NCI-H1436 treated with DMSO at 0.1 percent for 48 hours (cell line): ENCODE data around the gene LSM14B.

Experiments
- DNase-seq: peaks from one replicate; lab custom pipeline; 2025; lab: John Stamatoyannopoulos, UW

Gene LSM14B

DNA sequence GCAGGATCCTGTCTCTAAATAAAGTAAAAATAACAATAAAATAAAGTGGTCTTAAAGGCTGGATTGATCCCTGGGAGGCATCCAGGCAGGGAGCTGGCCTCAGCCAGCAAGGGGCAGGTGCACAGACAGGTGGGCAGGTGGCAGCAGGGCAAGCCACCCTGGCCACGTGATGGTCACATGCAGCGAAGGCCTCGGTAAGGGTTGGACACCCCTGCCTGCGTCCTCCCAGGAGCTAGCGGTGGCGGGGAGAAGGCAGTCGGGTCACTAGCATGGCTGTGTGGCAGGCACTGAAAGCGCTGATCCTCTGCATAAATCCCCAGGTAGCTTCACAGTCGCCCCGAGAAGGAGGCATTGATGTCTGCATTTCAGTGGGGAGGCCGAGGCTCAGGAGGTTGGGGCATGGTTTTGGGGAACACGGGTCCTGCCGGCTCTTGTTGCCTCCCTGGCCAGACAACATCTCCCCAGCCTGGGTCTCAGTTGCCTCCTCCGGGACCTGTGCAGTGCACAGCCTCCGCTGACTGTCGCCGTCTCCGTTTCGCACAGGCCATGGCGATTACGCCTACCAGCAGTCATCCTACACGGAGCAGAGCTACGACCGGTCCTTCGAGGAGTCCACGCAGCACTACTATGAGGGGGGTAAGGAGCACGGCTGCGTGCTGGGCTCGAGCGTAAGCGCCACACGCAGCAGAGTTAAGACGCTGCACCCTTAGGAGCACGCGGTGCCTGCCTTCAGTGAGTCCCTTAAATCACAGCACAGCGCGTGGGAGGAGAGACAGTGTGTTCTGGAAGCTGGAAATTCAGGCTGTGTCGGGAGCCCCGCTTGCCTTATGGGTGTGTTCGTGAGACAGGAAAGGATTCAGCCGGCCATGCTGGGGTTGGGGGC, 42.8 kb downstream of the LSM14B start:
- DNase-seq: no peak

DNA sequence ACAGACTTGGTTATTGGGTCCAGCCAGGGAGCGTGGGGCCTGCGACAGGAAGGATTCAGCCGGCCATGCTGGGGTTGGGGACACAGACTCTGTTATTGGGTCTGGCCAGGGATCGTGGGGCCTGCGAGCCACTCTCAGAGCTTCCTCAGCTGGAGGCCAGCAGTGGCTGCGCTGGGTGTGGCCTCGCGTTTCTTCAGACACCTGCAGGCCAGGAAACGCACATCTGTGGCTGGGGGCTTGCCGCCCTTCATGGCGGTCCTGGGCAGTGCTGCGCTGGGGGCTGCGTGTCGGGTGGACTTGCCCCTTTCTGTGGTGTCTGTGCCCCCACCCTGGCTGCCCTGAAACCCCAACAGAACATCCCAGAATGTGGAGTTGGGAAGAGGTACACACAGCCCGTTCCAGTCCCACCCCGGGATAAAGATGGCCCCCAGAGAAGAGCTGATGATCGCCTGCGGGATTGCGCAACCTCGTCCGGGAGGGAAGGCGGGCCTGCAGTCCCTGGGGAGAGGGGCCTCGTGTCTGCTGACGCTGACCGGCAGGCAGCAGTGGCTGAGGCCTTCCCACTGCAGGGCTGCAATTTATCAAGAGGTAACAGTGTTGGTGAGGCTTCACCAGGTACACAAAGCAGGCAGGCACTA, 43.6 kb downstream of the LSM14B start:
- no peak for DNase-seq

DNA sequence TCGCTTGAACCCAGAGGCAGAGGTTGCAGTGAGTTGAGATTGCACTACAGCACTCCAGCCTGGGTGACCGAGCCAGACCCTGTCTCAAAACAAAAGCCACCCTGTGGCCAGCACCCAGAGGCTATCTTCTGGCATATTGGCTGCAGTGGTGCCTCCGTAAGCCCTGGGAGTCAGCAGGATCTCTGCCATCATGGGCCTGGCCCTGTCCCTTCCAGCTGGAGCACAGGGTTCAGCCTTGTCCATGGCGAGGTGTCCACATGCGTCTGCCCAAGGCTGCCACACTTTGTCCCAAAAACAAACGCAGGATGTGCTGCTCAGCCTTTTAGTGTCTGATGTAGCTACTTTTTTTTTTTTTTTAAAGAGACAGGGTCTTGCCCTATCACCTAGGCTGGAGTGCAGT, 45.2 kb downstream of the LSM14B start:
- DNase-seq: no peak

DNA sequence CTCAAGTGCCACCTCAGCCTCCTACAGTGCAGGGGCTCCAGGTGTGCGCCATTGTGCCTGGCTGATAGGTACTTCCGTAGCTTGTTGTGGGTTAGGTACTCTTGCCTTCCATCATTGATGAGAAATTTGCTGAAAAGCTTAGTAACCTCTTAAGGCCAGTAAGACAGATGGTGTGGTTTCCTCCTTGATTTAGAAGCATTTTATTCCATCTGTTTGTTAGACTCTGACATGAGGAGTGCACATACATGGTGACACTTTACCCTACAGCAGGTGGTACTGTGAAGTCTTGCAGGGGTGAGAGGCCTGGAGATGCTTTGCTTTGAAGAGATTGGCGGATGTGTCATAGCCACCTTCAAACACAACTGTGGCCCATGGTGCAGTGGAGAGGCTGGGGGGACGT, 45.8 kb downstream of the LSM14B start:
- no peak for DNase-seq

GRCh38 chr20:62168890-62169435, 46.7 kb downstream of the LSM14B start:
- no peak for DNase-seq

DNA sequence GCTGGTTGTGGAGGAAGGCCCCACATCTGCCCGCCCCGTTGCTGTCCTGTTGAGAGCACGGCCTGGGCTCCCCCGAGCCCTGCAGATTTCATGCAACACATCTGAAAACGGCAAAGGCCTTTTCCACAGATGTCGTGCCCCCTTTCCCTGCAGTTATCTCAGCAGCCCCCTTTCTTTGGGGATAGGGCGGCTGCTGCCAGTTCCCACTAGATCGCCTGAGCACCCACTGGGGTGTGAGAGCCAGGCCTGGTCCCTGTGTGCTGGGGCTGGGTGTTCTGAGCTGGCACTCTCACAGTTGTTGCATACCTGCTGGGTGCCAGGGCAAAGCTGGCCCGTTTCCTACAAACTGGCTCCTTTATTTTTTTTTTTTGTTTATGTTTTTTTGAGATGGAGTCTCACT, 48.3 kb downstream of the LSM14B start:
- DNase-seq: no peak

DNA sequence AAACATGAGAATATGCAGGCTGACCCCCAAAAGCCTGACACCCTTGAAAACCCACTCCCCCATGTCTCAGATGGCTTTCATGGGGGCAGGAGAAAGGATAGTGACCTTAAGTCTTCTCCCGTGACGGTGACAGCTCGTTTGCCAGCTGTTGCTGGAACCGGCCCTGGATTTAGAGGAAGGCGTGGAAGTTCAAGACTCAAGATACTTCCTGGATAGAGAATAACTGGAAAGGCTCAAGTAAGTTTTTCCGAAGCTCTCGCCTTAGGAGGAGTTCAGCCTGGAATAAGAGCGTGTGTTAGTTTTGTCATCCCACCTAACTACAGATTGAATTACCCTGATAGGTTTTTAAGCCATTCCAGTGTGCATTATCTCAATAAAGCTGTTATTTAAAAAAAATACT, 49.0 kb downstream of the LSM14B start:
- DNase-seq: no peak

DNA sequence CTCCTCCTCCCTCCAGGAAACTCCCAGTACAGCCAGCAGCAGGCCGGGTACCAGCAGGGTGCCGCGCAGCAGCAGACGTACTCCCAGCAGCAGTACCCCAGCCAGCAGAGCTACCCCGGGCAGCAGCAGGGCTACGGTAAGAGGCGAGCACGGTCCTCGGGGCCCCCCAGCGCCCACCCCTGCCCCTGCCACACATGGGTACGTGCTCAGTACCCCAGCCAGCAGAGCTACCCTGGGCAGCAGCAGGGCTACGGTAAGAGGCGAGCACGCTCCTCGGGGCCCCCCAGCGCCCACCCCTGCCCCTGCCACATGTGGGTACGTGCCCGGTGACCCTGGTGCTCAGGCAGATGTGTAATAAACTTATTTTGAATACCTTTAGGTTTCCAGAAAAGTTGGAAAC, 50.4 kb downstream of the LSM14B start:
- DNase-seq: no peak

DNA sequence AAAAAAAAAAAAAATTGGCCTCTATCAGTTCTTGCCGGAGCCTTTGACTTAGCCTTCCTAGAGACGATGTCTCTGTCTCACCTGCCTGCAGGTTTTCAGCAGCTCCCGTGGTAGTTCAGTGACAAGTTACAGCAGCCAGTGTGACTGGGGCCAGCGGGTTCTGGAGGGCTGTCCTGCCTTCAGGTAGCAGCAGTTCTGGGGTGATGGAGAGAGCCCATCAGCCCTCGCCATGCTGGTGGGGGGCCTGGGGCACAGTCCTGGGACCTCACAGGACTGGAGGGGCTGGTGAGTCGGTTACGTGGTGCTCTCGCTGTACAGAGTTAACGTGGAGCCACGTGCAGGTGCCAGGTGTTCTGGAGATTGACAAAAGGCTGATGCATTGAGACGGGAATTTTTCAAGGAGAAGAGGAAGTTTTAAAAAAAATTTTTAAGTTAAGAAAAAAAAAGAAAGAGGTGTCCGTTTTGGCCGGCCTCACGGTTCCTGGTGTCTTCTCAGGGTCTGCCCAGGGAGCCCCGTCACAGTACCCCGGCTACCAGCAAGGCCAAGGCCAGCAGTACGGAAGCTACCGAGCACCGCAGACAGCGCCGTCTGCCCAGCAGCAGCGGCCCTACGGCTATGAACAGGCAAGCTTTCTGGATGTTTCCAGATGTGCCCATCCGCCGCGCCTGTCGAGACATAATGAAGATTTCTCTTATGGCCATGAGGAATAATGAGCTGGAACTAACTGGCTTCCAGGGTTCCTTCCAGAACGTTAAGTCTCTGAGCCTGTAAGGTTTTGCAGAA, 51.9 kb downstream of the LSM14B start:
- DNase-seq: no peak

GRCh38 chr20:62174870-62175624, 52.8 kb downstream of the LSM14B start:
- DNase-seq: no peak

DNA sequence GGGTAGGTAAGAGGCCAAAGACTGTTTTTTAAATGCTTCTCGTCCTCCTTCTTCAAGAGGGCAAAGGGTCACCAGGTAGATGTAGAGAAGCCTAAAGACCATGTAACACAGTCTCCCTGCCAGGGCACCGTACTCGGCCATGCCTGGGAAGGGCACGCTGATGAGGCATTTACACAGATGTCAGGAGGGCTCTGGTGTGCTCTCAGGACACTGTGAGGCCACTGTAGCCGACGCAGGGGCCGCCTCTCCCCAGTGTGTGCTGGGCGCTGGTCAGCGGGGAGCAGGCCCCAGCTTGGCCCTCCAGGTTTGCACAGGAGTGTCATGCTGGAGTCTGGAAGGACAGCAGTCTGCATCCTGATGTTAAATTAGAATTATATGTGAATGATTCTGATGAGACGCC, 53.4 kb downstream of the LSM14B start:
- DNase-seq: no peak

DNA sequence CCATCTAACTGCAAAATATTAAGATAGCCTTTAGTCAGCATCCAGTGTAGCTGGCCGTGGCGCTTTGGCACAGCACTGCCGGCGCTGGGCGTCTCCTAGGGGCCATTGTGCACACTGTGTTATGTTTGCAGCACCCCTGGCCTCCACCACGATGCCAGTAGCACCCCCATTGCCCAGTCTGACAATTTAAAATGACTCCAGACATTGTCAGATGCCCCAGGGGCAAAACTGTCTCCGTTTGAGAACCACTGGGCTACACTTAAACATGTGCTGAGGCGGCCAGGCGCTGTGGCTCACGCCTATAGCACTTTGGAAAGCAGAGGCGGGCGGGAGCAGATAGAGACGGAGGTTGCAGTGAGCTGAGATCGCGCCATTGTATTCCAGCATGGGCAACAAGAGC, 54.6 kb downstream of the LSM14B start:
- DNase-seq: no peak

DNA sequence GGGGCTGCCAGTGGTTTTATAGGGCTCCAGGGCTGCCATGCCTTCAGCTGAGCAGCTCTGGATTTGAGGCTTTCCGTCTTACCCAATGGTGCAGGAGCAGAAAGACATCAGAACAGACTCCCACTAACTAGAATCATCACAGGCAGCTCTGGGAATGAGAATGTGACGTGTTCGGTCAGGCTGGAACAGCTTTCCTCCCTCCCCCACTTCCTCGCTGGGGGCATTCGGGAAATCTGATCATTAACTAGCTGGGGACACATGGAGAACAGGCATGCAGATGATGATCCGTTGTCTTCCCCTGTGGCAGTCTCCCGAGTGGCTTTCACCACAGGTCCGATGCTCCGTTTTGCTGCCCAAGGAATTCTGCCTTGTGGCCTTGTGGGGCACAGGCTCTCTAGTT, 55.0 kb downstream of the LSM14B start:
- DNase-seq: no peak

DNA sequence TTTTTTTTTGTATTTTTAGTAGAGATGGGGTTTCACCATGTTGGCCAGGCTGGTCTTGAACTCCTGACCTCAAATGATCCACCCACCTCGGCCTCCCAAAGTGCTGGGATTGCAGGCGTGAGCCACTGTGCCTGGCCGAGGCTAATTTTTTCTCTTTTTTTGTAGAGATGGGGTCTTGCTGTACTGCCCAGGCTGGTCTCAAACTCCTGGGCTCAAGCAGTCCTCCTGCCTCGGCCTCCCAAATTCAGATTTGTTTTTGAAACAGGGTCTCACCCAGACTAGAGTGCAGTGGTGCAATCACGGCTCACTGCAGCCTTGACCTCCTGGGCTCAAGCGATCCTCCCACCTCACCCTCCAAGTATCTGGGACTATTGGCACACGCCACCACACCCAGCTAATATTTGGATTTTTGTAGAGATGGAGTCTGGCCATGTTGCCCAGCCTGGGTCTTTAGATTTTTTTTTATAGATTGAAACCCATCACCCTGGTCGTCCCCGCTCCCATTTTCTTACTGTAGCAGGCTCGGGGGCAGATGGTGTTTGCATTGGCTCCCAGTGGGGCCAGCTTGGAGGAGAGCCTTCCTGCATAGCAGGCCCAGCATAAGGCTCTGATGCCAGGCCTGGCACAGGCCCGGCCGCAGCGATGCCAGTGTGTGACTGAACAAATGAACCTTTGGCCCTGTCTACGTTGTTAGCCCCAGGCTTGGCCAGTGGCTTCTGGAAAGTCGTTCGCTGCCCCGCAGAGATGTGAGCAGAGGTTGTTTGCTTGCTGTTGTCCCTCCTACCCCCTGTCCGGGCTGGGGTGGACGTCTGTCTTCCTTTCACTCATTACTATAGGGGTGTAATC, 56.3 kb downstream of the LSM14B start:
- DNase-seq: no peak

DNA sequence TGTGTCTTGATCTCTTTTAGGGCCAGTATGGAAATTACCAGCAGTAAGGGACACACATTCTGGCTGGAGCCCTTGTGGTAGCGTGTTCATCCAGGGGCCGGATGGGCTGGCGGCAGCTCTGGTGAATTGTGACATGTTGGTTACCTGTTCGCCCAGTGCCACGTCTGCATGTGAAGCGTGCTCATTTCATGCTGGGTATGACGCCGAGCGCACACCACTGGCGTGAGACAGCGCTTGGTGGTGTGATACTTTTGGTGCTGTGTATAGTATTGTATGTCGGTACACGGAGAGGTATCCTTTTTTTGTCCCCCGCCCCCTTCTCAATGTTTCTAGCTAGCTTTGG, 56.9 kb downstream of the LSM14B start:
- DNase-seq: no peak

DNA sequence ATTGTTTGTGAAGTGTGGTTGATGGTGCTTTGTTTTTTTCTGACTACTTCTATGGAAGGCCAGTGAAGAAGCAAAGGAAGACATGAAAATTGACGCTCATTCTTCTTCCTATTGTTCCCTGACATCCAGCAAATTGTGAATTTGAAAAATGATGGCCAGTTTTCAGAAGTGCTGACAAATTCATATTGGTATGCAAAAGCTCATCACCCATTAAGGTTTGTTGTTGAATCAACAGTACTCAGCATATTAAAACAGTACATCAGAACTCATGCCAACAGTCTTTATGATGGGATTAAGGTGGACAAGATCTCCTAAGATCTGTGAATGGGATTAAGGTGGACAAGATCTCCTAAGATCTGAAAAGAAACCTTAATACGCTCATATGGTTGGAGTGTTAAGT, 59.5 kb downstream of the LSM14B start:
- no peak for DNase-seq

- DNase-seq: peak; percentile 44
These were observed 60.5 kb downstream of the LSM14B start, which contains the start of gene MTG2 for GRCh38 chr20:62182469-62183425. MTG2 (plus strand) TSS chr20:62183028; CDS start chr20:62193421, 10,393 bp downstream.

- no peak for DNase-seq
These were observed 61.3 kb downstream of the LSM14B start for GRCh38 chr20:62183426-62184142.
